ENCODE results near the gene PIAS3. TPM values are rescaled to one million over a fixed set of nuclear protein-coding genes. Genes with fewer than 3 reads are reported as not detected.

PIAS3 gene
- total RNA-seq (ENCODE audit: unreplicated experiment) = 38.8 TPM
- long read RNA-seq, partial matches to known transcripts = 4 of 13 reads
- long read RNA-seq, other reads (novel, unspliced or antisense) = 9 of 13 reads

DNA sequence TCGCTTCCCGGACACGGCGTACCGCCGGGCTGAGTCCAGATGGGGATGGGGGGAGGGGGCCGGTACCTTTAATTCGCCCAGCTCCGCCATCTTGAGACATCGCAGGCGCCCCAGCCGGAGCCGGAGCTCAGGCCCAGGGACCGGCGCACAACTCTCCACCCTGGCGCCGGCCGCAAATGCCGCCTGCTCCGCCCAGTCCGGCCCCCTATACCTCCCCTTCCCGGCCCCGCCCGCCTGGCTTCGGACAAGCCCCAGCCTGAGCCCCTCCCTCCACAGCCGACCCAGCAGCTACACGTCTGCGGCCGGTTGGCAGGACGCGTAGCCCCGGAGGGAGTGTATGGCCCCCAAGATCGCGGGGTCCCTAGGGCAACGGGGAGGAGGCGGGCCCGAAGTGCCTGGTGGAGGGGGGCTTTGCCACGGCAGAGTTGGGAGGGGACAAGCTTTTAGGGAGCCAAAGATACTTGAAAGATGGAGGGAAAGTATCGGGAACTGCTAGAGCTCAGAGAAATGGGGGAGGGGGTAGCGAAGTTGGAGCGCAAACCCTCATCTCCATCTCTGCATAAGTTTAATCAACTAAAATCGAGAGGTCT lies at the start of gene PIAS3:
TSS of gene PIAS3 (minus strand) at position 181 of the 590 bp plus-strand sequence. CDS start at position 90, 91 bp downstream.
- Mint-ChIP-seq H3K27ac (ENCODE audit: unreplicated experiment) (peak within 1 kb of the TSS; percentile 52), H3K9me3 (ENCODE audit: unreplicated experiment) (no peaks in the 10 kb centered on the region), H3K4me3 (ENCODE audit: unreplicated experiment) (peak within 1 kb of the TSS; percentile 98), H3K27me3 (ENCODE audit: unreplicated experiment) (peaks cover 8% of the 10 kb centered on the region), H3K4me1 (ENCODE audit: unreplicated experiment) (peaks cover 5% of the 10 kb centered on the region), H3K36me3 (ENCODE audit: low read depth, unreplicated experiment) (peaks cover 23% of the 10 kb centered on the region)
- DNase-seq (ENCODE audit: low spot score) = peak; percentile 95
- TF ChIP-seq, protein P1, sequence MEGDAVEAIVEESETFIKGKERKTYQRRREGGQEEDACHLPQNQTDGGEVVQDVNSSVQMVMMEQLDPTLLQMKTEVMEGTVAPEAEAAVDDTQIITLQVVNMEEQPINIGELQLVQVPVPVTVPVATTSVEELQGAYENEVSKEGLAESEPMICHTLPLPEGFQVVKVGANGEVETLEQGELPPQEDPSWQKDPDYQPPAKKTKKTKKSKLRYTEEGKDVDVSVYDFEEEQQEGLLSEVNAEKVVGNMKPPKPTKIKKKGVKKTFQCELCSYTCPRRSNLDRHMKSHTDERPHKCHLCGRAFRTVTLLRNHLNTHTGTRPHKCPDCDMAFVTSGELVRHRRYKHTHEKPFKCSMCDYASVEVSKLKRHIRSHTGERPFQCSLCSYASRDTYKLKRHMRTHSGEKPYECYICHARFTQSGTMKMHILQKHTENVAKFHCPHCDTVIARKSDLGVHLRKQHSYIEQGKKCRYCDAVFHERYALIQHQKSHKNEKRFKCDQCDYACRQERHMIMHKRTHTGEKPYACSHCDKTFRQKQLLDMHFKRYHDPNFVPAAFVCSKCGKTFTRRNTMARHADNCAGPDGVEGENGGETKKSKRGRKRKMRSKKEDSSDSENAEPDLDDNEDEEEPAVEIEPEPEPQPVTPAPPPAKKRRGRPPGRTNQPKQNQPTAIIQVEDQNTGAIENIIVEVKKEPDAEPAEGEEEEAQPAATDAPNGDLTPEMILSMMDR (IDR thresholded peaks at IDR 0.05; ENCODE audit: unreplicated experiment) = no peak

- Mint-ChIP-seq H3K4me1 (ENCODE audit: unreplicated experiment) (peaks cover 18% of the 10 kb centered on the region), H3K4me3 (ENCODE audit: unreplicated experiment) (no peak overlapping the region), H3K36me3 (ENCODE audit: low read depth, unreplicated experiment) (peaks cover 21% of the 10 kb centered on the region), H3K9me3 (ENCODE audit: unreplicated experiment) (no peaks in the 10 kb centered on the region), H3K27ac (ENCODE audit: unreplicated experiment) (no peak overlapping the region), H3K27me3 (ENCODE audit: unreplicated experiment) (peaks cover 3% of the 10 kb centered on the region)
- TF ChIP-seq, protein P1 (IDR thresholded peaks at IDR 0.05; ENCODE audit: unreplicated experiment) = no peak
- DNase-seq (ENCODE audit: low spot score) = no peak
These were observed 49.8 kb upstream of the PIAS3 start for GRCh38 chr1:145908653-145909052.

GRCh38 chr1:145906954-145907753 lies 48.3 kb upstream of the PIAS3 start:
- H3K27ac Mint-ChIP-seq (ENCODE audit: unreplicated experiment) = no peak overlapping the region

GRCh38 chr1:145901312-145902021 lies 42.6 kb upstream of the PIAS3 start:
- peaks cover 1% of the 10 kb centered on the region for H3K27me3 Mint-ChIP-seq (ENCODE audit: unreplicated experiment)
- H3K4me3 Mint-ChIP-seq (ENCODE audit: unreplicated experiment) = no peak overlapping the region
- DNase-seq (ENCODE audit: low spot score) = no peak

More at GRCh38 chr1:145906954-145907753, 48.3 kb upstream of the PIAS3 start:
- Mint-ChIP-seq H3K4me3 (ENCODE audit: unreplicated experiment) (no peak overlapping the region), H3K9me3 (ENCODE audit: unreplicated experiment) (no peaks in the 10 kb centered on the region), H3K36me3 (ENCODE audit: low read depth, unreplicated experiment) (peaks cover 18% of the 10 kb centered on the region), H3K27me3 (ENCODE audit: unreplicated experiment) (peaks cover 3% of the 10 kb centered on the region), H3K4me1 (ENCODE audit: unreplicated experiment) (peaks cover 18% of the 10 kb centered on the region)
- TF ChIP-seq, protein P1 (IDR thresholded peaks at IDR 0.05; ENCODE audit: unreplicated experiment) = no peak
- DNase-seq (ENCODE audit: low spot score) = no peak

More at GRCh38 chr1:145901312-145902021, 42.6 kb upstream of the PIAS3 start:
- H3K36me3 Mint-ChIP-seq (ENCODE audit: low read depth, unreplicated experiment) = peaks cover 19% of the 10 kb centered on the region
- TF ChIP-seq, protein P1 (IDR thresholded peaks at IDR 0.05; ENCODE audit: unreplicated experiment) = no peak
- peaks cover 6% of the 10 kb centered on the region for H3K4me1 Mint-ChIP-seq (ENCODE audit: unreplicated experiment)
- no peak overlapping the region for H3K27ac Mint-ChIP-seq (ENCODE audit: unreplicated experiment)
- no peaks in the 10 kb centered on the region for H3K9me3 Mint-ChIP-seq (ENCODE audit: unreplicated experiment)
